Aorta (tissue), 5 donors: ENCODE measurements around the gene U2AF1L4. TPM values are rescaled to one million over a fixed set of nuclear protein-coding genes. Genes with fewer than 3 reads are reported as not detected.

Experiments
- ATAC-seq: fragments of 200-7000 bp; cut with Tn5 transposase; one replicate; pipeline ENCODE4 v1.9.1; 2022; ENCODE audit warnings: moderate library complexity; ENCODE audit not compliant: low FRiP score
- DNase-seq, 2 donors: peaks; one replicate each; pipeline ENCODE4 v3.0.0-alpha.2; 2020
- H3K27ac ChIP-seq, 2 donors: one replicate each; pipeline ENCODE4 v1.5.1; 2013; ENCODE audit warnings: low read length in 2 of 2, mild to moderate bottlenecking in 2 of 2, moderate library complexity in 2 of 2, control low read depth in 1 of 2, inconsistent platforms in 1 of 2, low read depth in 1 of 2
- H3K27me3 ChIP-seq, 2 donors: one replicate each; pipeline ENCODE4 v1.6.1; 2013; ENCODE audit warnings: control low read depth in 1 of 2, low read length in 1 of 2, mild to moderate bottlenecking in 1 of 2, moderate library complexity in 1 of 2; ENCODE audit not compliant: insufficient read depth in 2 of 2, control insufficient read depth in 1 of 2
- H3K36me3 ChIP-seq, 2 donors: one replicate each; pipeline ENCODE4 v1.6.1; 2013; ENCODE audit warnings: control low read depth in 1 of 2, low read length in 1 of 2, mild to moderate bottlenecking in 1 of 2; ENCODE audit not compliant: insufficient read depth in 2 of 2, control insufficient read depth in 1 of 2
- H3K4me1 ChIP-seq, 2 donors: one replicate each; pipeline ENCODE4 v1.6.1; 2013; ENCODE audit warnings: low read length in 2 of 2, control low read depth in 1 of 2, mild to moderate bottlenecking in 1 of 2, moderate library complexity in 1 of 2; ENCODE audit not compliant: insufficient read depth in 2 of 2, control insufficient read depth in 1 of 2
- H3K4me3 ChIP-seq, 2 donors: one replicate each; pipeline ENCODE4 v1.5.1; 2013; ENCODE audit warnings: low read length in 2 of 2, control low read depth in 1 of 2, mild to moderate bottlenecking in 1 of 2
- H3K9me3 ChIP-seq: one replicate; pipeline ENCODE4 v1.6.1; 2013; ENCODE audit warnings: mild to moderate bottlenecking, low read length; ENCODE audit not compliant: control insufficient read depth
- WGBS, 2 donors: extraction: QIAGEN DNeasy Blood & Tissue Kit; methylation state at CpG; one replicate each; pipeline ENCODE4 v1.1.7; 2013; 5-methylcytosine and 5-hydroxymethylcytosine counted together
- intact Hi-C, 2 donors: fragments of 100-400 bp; cut with DNase I; formaldehyde crosslinking; loops; one replicate each; pipeline versions ENCODE4 v1.14.2 to v1.15.0; 2022
- polyA plus RNA-seq, 2 donors: library from polyadenylated mRNA; stranded (reverse); fragments of 200-250 nt; gene quantifications; one replicate each; pipeline ENCODE4 v1.2.3, GENCODE V29; 2013
- total RNA-seq, 2 donors: library from RNA; stranded (reverse); fragmentation: NEBNext Ultra II Directional; extraction: Animal tissue kit (Norgen Biotek cat#: 25700); gene quantifications; one replicate each; pipeline ENCODE4 v1.2.1, GENCODE V29; 2021
- donor health status: healthy with polysubstance abuse.
- donor health status: Bipolar disorder and iron deficiency.
- donor health status: DM: no; HTN: no; CAD: no.
- donor health status: DM: no; HTN: no; CAD: no.
- donor health status: DM: yes; HTN: yes; CAD: no.

Gene U2AF1L4
- total and polyA plus RNA-seq, 4 donors, result 14.8 to 70.4 (median 23.3) TPM

DNA sequence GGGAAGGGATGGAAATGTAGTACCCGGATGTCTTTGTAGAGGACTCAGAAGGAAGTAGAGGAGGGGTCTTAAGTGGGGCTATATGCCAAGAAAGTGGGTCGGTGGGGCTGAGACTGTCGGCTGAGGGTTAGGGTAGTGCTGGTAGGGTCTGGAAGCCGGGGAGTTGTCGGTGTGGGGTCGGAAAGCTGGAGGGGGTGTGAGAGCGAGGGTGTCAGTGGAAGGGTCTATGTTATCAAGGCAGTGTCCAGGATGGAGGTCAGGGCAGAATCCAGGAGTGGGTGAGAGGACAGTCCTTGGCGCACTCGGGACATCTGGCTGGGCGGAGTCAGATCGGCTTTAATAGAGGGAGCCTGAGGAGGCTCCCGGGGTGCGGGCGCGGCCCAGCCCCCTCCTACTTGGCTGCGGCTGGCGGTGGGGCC, 9.9 kb upstream of the U2AF1L4 start:
- Histone ChIP-seq H3K27ac (peak overlapping the region in 1 of 2 donors; percentile 83), H3K4me1 (no peaks in the 10 kb centered on the region), H3K9me3 (no peaks in the 10 kb centered on the region), H3K36me3 (peaks cover 0 to 3% of the 10 kb centered on the region in 2 donors), H3K27me3 (no peaks in the 10 kb centered on the region), H3K4me3 (no peak overlapping the region)
- 29 to 31% methylated on average over 17 of the region's 17 CpGs for WGBS, 2 donors
- ATAC-seq (no peak), DNase-seq (no peak)
- intact Hi-C loops, result no loop called here

DNA sequence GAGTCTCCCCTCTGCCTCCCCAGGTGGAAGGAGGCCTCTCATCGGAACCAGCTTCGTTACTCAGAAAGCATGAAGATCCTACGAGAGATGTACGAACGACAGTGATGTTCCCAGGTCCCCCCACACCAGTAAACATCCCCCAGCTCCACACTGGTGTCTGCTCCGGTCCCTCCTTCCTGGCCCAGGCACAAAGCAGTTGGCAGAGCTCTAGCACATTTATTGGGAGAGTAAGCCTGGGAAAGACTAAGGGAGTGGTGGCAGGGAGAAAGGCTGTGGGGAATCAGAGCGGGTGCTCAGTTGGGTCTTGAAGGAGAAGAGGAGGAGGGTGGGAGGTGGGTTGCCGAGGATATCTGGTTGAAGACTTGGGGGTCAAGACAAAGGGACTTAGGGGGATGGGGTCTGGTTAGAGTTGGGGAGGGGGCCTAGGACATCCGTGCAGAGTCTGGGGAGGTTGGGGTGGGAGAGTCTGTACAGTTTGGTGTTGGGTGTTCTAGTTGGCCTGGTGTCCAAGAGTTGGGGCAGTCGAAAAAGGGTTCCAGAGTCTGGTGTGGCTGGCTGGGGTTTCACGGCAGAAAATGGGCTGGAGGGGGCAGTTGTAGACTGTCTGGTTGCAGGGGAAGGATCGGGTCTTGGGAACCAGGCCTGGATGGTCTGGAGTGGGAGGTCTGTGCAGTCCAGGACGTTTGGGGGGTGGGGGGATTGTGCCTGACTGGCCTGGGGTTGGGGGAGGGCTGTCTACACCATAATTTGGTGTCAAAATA, 9.3 kb upstream of the U2AF1L4 start:
- Histone ChIP-seq H3K4me3 (no peak overlapping the region), H3K27me3 (no peaks in the 10 kb centered on the region), H3K27ac (peak overlapping the region in 1 of 2 donors; percentile 83), H3K36me3 (peaks cover 0 to 3% of the 10 kb centered on the region in 2 donors), H3K4me1 (no peaks in the 10 kb centered on the region), H3K9me3 (no peaks in the 10 kb centered on the region)
- ATAC-seq (no peak), DNase-seq (peak; percentile 47 to 70)
- WGBS, 2 donors, result 76 to 77% methylated on average over 13 of the region's 13 CpGs
- intact Hi-C loops, result no loop called here

DNA sequence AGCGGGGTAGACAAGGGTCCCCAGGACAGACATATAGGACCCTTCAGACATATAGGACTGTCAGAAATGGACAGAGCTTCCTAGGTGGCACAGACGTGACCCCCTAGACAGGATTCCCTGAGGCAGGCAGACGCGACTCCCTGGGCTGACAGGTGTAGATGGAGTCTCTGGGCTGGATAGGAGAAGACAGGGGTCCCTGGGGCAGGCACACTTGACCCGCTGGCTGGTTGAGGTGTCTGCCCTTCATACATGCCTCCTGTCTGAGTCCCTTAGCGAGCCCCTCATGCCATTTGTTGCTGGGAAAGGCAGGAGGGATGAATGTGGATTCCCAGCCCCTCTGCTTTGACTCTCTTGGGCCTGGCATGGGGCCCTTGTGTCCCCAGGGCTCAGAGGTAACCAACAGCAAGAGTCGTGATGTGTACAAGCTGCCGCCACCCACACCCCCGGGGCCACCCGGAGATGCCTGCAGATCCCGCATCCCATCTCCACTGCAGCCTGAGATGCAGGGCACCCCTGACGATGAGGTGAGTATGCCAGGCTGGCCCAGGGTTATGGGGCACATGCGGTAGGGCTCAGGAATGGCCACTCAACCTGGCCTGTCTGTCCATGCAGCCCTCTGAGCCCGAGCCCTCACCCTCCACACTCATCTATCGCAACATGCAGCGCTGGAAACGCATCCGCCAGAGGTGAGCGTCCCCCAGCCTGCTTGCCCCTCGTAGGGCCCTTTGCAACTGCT, 8.6 kb upstream of the U2AF1L4 start:
- intact Hi-C loops, result no loop called here
- Histone ChIP-seq H3K36me3 (peaks cover 0 to 3% of the 10 kb centered on the region in 2 donors), H3K4me3 (no peak overlapping the region), H3K27me3 (no peaks in the 10 kb centered on the region), H3K4me1 (no peaks in the 10 kb centered on the region), H3K27ac (peak overlapping the region in 1 of 2 donors; percentile 4), H3K9me3 (no peaks in the 10 kb centered on the region)
- no peak for ATAC-seq
- WGBS, 2 donors, result 82 to 91% methylated on average over 20 of the region's 20 CpGs
- peak in 1 of 2 donors; percentile 74 for DNase-seq

DNA sequence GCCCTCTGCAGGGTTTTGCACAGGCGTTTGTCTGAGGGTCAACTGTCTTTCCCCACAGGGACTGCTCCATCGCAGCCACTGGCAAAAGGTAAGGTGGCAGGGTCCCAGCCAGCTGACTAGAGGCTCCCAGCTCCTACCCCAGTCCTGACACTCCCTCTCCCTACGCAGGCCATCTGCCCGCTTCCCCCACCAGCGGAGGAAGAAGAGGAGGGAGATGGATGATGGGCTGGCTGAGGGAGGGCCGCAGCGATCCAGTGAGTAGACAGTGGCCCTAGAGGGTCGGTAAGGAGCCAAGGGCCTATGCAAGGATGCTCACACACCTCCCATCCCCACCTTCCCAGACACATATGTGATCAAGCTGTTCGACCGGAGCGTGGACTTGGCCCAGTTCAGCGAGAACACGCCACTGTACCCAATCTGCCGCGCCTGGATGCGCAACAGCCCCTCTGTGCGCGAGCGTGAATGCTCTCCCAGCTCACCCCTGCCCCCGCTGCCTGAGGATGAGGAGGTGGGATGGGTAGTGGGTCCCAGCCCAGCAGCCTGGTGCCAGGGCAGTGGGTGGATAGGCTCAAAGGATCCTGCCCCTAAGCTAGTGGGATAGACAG, 7.6 kb upstream of the U2AF1L4 start:
- H3K36me3 ChIP-seq, result peaks cover 0 to 3% of the 10 kb centered on the region in 2 donors
- H3K9me3 ChIP-seq, result no peaks in the 10 kb centered on the region
- no peak overlapping the region for H3K27ac ChIP-seq
- H3K4me1 ChIP-seq, result no peaks in the 10 kb centered on the region
- 93 to 94% methylated on average over 19 to 20 of the region's 20 CpGs for WGBS, 2 donors
- no peaks in the 10 kb centered on the region for H3K27me3 ChIP-seq
- ATAC-seq (no peak), DNase-seq (peak in 1 of 2 donors; percentile 76)
- no peak overlapping the region for H3K4me3 ChIP-seq
- intact Hi-C loops, result no loop called here

DNA sequence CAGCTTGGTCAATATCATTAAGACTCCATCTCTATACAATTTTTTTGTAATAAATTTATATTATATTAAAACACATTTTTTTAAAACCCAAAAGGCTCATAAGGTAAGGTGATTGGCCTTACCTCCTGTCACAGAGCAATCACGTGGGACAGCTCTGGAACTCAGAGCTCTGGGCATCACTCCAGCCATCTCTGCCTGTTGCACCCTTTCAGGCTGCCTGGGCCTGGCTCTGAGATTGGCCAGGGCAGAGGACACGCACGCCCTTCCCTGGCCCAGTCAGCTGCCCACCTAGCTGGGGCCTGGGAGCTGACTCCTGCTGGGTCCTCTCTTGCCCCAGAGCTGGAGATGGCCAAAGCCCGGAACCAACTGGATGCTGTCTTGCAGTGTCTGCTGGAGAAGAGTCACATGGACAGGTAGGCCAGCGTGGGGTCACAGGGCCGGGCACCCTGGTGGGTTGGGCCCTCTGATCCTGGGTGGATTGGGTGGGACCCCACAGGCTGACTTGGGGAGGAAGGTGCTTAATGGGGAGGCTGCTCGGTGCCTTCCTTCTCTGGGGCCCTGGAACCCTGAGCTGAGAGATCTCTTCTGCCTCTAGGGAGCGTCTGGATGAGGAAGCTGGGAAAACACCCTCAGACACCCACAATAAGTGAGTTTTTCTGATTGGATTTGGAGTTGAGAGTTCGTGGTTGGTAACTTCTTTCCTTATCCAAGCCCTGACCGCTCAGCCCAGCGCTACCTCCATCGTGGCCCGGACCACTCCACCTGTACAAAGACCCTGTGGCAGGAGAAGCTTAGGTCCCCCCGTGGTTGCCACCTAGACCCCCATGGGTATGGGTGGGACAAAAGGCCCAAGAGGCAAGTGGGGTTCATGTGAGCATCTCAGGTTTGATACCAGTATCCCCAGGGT, 6.9 kb upstream of the U2AF1L4 start:
- ATAC-seq, result no peak
- 81 to 82% methylated on average over 14 of the region's 14 CpGs for WGBS, 2 donors
- intact Hi-C loops, result no loop called here
- H3K9me3 ChIP-seq, result no peaks in the 10 kb centered on the region
- no peak overlapping the region for H3K4me3 ChIP-seq
- no peak overlapping the region for H3K27ac ChIP-seq
- no peaks in the 10 kb centered on the region for H3K4me1 ChIP-seq
- peaks cover 0 to 3% of the 10 kb centered on the region in 2 donors for H3K36me3 ChIP-seq
- DNase-seq, result no peak
- no peaks in the 10 kb centered on the region for H3K27me3 ChIP-seq

DNA sequence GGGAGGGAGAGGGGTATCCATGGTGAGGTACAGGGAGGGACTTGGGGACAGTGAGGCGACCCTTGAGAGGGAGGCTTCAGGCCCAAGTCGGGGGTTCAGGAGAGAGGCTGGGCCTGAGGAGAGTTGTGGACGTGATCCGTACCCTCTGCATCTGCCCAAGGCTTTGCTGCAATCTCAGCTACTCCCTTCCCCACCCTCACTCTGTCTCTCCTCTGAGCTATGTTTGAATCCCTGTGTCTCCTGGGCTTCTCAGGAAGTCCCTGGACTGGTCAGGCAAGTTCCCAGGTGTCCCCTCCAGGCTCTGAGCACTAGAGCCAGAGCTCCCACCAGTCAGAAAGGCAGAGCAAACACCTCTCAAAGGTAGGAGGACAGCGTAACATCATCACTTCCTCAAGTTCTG, 4.9 kb upstream of the U2AF1L4 start:
- Histone ChIP-seq H3K27ac (no peak overlapping the region), H3K4me1 (no peaks in the 10 kb centered on the region), H3K36me3 (peaks cover 0 to 3% of the 10 kb centered on the region in 2 donors), H3K4me3 (no peak overlapping the region), H3K27me3 (no peaks in the 10 kb centered on the region), H3K9me3 (no peaks in the 10 kb centered on the region)
- WGBS, 2 donors, result 80 to 93% methylated on average over 3 to 5 of the region's 5 CpGs
- intact Hi-C loops, result no loop called here
- ATAC-seq (no peak), DNase-seq (no peak)

DNA sequence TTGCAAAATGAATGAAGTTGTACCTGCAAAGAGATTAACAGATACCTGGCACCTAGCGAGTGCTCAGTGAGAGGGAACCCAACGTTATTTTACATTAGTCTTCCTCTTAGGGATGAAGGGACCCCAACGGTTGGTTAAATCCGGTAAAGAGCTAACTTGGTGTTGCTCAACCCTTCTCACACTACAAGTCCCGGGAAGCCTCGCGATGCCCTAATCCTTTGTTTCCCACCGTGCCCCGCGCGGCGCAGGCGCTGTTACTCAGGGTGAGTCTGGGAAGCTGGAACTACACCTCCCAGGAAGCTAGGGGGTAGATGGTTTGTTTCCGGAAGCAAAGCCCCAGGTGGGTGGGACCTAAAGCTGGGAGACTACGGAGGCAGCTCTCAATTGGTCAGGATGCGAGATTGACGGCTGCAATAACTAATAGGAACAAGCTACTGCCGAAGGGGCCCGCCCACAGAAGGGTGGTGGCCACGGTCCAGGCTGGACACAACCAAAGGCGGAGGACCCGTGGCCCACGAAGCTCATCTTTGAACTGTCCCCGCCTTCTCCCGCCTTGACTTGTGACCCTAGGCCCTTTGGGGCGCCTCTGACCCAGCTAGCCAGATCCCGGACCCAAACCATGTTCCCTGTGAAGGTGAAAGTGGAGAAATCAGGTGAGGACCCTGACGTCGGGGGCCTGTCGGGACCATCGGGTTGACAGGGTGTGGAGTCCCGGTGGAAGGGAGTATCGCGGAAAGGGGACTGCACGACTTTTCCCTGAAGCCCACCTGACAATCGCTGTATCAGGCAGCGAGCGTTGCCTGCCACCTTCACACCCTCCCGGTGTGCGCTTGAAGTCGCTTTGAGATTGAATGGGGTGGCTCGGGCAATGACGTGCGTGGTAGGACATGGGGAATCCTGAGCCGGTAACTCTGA, 3.1 kb upstream of the U2AF1L4 start, which contains the start of gene LIN37:
Gene LIN37, plus strand, starts transcription at position 471 of the 915 bp plus-strand sequence. Its CDS starts 149 bp downstream, at position 620.
- no peaks in the 10 kb centered on the region for H3K27me3 ChIP-seq
- H3K9me3 ChIP-seq, result no peaks in the 10 kb centered on the region
- H3K4me3 ChIP-seq, result peak within 1 kb of the TSS; percentile 55 to 88
- intact Hi-C loops, result loop anchor here in 1 of 2 donors (5.0 to 10.0 kb wide), 2 partner anchors 184 to 396 kb away; partner anchors contain the start of gene CAPNS1
- no peaks in the 10 kb centered on the region for H3K4me1 ChIP-seq
- peaks cover 0 to 3% of the 10 kb centered on the region in 2 donors for H3K36me3 ChIP-seq
- 0 to 1% methylated on average over 45 of the region's 45 CpGs for WGBS, 2 donors
- H3K27ac ChIP-seq, result peak within 1 kb of the TSS in 1 of 2 donors; percentile 55
- ATAC-seq (peak; percentile 92), DNase-seq (peak; percentile 99)
